ENCODE results near the gene PLA2G15. TPM values are rescaled to one million over a fixed set of nuclear protein-coding genes. Genes with fewer than 3 reads are reported as not detected.

The PLA2G15 gene
- polyA plus RNA-seq, 1 of the 3 experiments (the other 2 are of a cell fraction): 23.9 TPM

DNA sequence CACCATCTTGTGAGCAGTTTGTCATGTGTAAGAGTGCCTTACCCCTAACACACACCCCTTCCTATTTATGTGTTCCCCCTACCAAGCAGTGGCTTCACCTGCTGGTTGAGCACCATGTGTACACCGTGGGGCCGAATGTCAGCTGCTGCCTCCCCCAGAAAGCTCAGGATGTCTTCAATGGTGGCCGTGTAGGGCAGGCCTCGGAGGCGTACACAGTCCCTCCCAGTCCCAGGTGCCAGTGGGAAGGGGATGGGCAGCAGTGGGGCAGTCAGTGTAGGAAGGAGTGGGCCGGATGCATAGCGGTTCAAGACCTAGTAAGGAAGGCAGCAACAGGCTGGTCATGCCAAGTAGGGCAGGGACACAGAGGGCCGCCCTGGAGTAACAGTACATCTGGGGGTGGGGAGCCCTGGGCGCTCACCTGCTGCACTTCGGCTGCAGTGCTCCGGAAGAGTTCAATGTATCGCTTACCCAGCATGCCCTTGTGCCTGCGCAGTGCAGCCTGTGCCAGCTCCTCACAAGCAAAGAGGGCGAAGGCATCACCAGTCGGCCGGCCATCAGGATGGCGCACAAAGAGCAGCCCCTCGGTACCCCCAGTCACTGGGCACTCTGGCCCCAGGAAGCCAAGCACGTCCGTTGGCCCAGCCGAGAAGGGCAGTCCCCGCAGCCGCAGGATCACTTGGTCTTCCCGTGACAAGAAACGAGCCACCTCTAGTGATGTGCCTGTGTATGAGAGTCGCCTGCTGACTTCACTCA, 13.6 kb upstream of the PLA2G15 start:
- 92% methylated on average over 15 of the region's 26 CpGs for WGBS (ENCODE audit: low lambda C conversion rate)
- no peak overlapping the region for H3K27ac ChIP-seq (ENCODE audit: low read depth in 2 of 2, low read length in 1 of 2)
- no peak overlapping the region for H3K4me3 ChIP-seq (ENCODE audit: low read depth in 2 of 2, low read length in 1 of 2)
- no peaks in the 10 kb centered on the region for H4K20me1 ChIP-seq (ENCODE audit: insufficient read depth)
- peaks cover 0 to 18% of the 10 kb centered on the region in 2 experiments; a peak in 2 of 4 replicates for H3K4me1 ChIP-seq (ENCODE audit: control insufficient read depth in 1 of 2, insufficient read depth in 2 of 2, low read depth in 1 of 2, low read length in 1 of 2)
- TF ChIP-seq, protein P1, sequence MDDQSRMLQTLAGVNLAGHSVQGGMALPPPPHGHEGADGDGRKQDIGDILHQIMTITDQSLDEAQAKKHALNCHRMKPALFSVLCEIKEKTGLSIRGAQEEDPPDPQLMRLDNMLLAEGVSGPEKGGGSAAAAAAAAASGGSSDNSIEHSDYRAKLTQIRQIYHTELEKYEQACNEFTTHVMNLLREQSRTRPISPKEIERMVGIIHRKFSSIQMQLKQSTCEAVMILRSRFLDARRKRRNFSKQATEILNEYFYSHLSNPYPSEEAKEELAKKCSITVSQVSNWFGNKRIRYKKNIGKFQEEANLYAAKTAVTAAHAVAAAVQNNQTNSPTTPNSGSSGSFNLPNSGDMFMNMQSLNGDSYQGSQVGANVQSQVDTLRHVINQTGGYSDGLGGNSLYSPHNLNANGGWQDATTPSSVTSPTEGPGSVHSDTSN (IDR thresholded peaks at IDR 0.05): no peak
- TF ChIP-seq GABPA (IDR thresholded peaks at IDR 0.05; ENCODE audit: low read depth) (no peak), RAD21 (IDR thresholded peaks at IDR 0.05; ENCODE audit: low read length) (no peak), ELF1 (IDR thresholded peaks at IDR 0.05) (no peak)
- TF ChIP-seq, protein P2, sequence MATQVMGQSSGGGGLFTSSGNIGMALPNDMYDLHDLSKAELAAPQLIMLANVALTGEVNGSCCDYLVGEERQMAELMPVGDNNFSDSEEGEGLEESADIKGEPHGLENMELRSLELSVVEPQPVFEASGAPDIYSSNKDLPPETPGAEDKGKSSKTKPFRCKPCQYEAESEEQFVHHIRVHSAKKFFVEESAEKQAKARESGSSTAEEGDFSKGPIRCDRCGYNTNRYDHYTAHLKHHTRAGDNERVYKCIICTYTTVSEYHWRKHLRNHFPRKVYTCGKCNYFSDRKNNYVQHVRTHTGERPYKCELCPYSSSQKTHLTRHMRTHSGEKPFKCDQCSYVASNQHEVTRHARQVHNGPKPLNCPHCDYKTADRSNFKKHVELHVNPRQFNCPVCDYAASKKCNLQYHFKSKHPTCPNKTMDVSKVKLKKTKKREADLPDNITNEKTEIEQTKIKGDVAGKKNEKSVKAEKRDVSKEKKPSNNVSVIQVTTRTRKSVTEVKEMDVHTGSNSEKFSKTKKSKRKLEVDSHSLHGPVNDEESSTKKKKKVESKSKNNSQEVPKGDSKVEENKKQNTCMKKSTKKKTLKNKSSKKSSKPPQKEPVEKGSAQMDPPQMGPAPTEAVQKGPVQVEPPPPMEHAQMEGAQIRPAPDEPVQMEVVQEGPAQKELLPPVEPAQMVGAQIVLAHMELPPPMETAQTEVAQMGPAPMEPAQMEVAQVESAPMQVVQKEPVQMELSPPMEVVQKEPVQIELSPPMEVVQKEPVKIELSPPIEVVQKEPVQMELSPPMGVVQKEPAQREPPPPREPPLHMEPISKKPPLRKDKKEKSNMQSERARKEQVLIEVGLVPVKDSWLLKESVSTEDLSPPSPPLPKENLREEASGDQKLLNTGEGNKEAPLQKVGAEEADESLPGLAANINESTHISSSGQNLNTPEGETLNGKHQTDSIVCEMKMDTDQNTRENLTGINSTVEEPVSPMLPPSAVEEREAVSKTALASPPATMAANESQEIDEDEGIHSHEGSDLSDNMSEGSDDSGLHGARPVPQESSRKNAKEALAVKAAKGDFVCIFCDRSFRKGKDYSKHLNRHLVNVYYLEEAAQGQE (IDR thresholded peaks at IDR 0.05; ENCODE audit: low read depth, low read length): no peak
- TF ChIP-seq, protein P3, sequence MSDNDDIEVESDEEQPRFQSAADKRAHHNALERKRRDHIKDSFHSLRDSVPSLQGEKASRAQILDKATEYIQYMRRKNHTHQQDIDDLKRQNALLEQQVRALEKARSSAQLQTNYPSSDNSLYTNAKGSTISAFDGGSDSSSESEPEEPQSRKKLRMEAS (IDR thresholded peaks at IDR 0.05; ENCODE audit: low read depth): no peak
- peaks cover under 1 to 5% of the 10 kb centered on the region in 2 experiments for H3K36me3 ChIP-seq (replicated peaks in 1 of 2; ENCODE audit: control insufficient read depth in 1 of 2, insufficient read depth in 2 of 2, low read length in 1 of 2)
- POLR2A ChIA-PET: interaction anchor here (1.5 kb wide), 1 partner anchor 240 kb away, joined by 3 read pairs; no protein-coding TSS in a partner anchor
- H3K9me3 ChIP-seq: no peaks in the 10 kb centered on the region
- no peak overlapping the region for H3K4me2 ChIP-seq
- H2AFZ ChIP-seq (ENCODE audit: low read depth): no peak overlapping the region
- no peaks in the 10 kb centered on the region for H3K27me3 ChIP-seq (ENCODE audit: insufficient read depth)
- no peaks in the 10 kb centered on the region for H3K9me2 ChIP-seq
- no peaks in the 10 kb centered on the region for H3K79me2 ChIP-seq (ENCODE audit: insufficient read depth)
- DNase-seq: no peak
- CTCF ChIA-PET: interaction anchor here (1.2 to 6.0 kb wide), 4 partner anchors 30 to 191 kb away, joined by 3 to 98 read pairs (median 8); partner anchors contain the start of gene NFATC3
- no peak overlapping the region for H3K9ac ChIP-seq
- H3F3A ChIP-seq (replicated peaks; ENCODE audit: insufficient read depth): peaks cover 7% of the 10 kb centered on the region

DNA sequence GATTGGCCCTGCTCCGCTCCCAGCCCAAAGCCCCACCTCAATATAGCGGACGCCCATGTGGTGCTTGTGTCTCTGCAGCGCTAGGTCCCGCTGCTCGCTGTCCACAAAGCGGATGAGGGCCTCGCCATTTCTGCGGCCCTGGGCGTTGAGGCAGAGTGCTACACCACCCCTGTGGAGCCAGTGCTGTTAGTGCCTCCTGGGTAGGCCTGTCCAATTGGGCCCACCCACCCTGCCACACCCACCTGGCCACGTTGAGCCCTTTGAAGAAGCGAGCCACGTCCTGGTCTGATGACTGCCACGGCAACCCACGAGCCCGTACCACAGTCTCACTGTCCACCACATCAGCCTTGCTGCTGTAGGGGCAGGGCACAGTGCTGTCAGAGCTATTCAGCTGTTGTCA, 12.8 kb upstream of the PLA2G15 start:
- ChIA-PET POLR2A (no interaction called here), CTCF (no interaction called here)
- Histone ChIP-seq H3K9me2 (no peaks in the 10 kb centered on the region), H3K36me3 (replicated peaks in 1 of 2; ENCODE audit: control insufficient read depth in 1 of 2, insufficient read depth in 2 of 2, low read length in 1 of 2) (peaks cover 0 to 5% of the 10 kb centered on the region in 2 experiments), H3F3A (replicated peaks; ENCODE audit: insufficient read depth) (peaks cover 7% of the 10 kb centered on the region), H3K4me2 (no peak overlapping the region), H3K79me2 (ENCODE audit: insufficient read depth) (no peaks in the 10 kb centered on the region), H4K20me1 (ENCODE audit: insufficient read depth) (no peaks in the 10 kb centered on the region), H3K27me3 (ENCODE audit: insufficient read depth) (no peaks in the 10 kb centered on the region), H3K4me3 (ENCODE audit: low read depth in 2 of 2, low read length in 1 of 2) (no peak overlapping the region), H3K27ac (ENCODE audit: low read depth in 2 of 2, low read length in 1 of 2) (no peak overlapping the region), H3K9ac (no peak overlapping the region), H3K9me3 (no peaks in the 10 kb centered on the region), H3K4me1 (ENCODE audit: control insufficient read depth in 1 of 2, insufficient read depth in 2 of 2, low read depth in 1 of 2, low read length in 1 of 2) (peaks cover 0 to 18% of the 10 kb centered on the region in 2 experiments; a peak in 2 of 4 replicates), H2AFZ (ENCODE audit: low read depth) (no peak overlapping the region)
- no peak for DNase-seq
- 98% methylated on average over 11 of the region's 16 CpGs for WGBS (ENCODE audit: low lambda C conversion rate)
- no peak for TF ChIP-seq FOSL2 (IDR thresholded peaks at IDR 0.05; ENCODE audit: borderline replicate concordance, low read depth)
- TF ChIP-seq, protein P2 (IDR thresholded peaks at IDR 0.05; ENCODE audit: low read depth, low read length): no peak
- TF ChIP-seq, protein P3 (IDR thresholded peaks at IDR 0.05; ENCODE audit: low read depth): no peak
- no peak for TF ChIP-seq SMC3 (IDR thresholded peaks at IDR 0.05; ENCODE audit: low read depth, low read length)
- TF ChIP-seq MXI1 (IDR thresholded peaks at IDR 0.05; ENCODE audit: low read depth, low read length): no peak
- TF ChIP-seq, protein P1 (IDR thresholded peaks at IDR 0.05): no peak
- TF ChIP-seq, protein P4, sequence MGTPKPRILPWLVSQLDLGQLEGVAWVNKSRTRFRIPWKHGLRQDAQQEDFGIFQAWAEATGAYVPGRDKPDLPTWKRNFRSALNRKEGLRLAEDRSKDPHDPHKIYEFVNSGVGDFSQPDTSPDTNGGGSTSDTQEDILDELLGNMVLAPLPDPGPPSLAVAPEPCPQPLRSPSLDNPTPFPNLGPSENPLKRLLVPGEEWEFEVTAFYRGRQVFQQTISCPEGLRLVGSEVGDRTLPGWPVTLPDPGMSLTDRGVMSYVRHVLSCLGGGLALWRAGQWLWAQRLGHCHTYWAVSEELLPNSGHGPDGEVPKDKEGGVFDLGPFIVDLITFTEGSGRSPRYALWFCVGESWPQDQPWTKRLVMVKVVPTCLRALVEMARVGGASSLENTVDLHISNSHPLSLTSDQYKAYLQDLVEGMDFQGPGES (IDR thresholded peaks at IDR 0.05; ENCODE audit: low read depth, low read length): no peak
- no peak for TF ChIP-seq TCF12 (IDR thresholded peaks at IDR 0.05)
- no peak for TF ChIP-seq FOXM1 (IDR thresholded peaks at IDR 0.05; ENCODE audit: low read depth)
- TF ChIP-seq EZH2phosphoT487 (IDR thresholded peaks at IDR 0.05; ENCODE audit: borderline replicate concordance, low read depth): no peak
